Fibroblast of pulmonary artery (primary cell): ENCODE data around the gene FBXO36.
A peak's percentile ranks its signal among the peaks of the same experiment; 100 is the strongest.
"Not testable (repeated sequence)": the region's sequence is repeated elsewhere in the genome, so short reads cannot be mapped to it uniquely, and the experiment has no call there.

Source experiments
- DNase-seq: peaks from one replicate; pipeline ENCODE4 v3.0.0-alpha.2; 2010; ENCODE audit warnings: low read depth
- H3K4me3 ChIP-seq: replicated peaks from 2 replicates; pipeline ENCODE4 v1.5.1; 2011; ENCODE audit warnings: low read depth, mild to moderate bottlenecking, control low read depth, low read length, moderate library complexity
- CTCF ChIP-seq: IDR thresholded peaks from 2 replicates; pipeline ENCODE4 v1.5.1; 2011; ENCODE audit warnings: mild to moderate bottlenecking, control low read depth, low read length, inconsistent platforms; ENCODE audit errors: missing control alignments

Gene FBXO36

GRCh38 chr2:229921892-229922448 lies 333 bp upstream of the FBXO36 start, which contains the start of gene TRIP12:
Gene TRIP12, minus strand, starts transcription at chr2:229922009. Its CDS starts 41,930 bp downstream, at chr2:229880079.
- TF ChIP-seq CTCF, result no peak
- peak; percentile 98 for DNase-seq
- peak within 1 kb of the TSS; percentile 92 for H3K4me3 ChIP-seq

GRCh38 chr2:229924541-229924940 lies 2.2 kb downstream of the FBXO36 start:
- H3K4me3 ChIP-seq, DNase-seq: not testable (repeated sequence)

DNA sequence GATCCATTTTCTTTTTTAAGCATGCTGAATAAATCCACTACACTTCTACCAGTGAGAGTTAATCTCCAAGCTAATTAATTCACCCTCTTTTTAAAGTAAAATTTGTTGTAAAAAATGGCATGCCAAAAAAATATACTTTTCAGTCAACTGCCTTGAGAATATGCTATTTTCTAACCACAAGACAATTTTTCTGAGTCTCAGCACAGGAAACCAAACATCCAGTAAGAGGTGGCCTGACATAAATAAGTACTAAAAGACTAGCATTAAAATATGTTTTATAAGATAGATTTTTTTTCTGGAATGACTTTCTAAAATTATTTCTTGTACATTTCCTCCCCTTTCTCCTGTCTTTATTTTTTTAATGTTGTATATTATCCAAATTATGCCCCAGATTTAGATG lies 2.9 kb downstream of the FBXO36 start:
- DNase-seq, result no peak
- no peak overlapping the region for H3K4me3 ChIP-seq
- TF ChIP-seq CTCF, result no peak

GRCh38 chr2:229927817-229928321 lies 5.6 kb downstream of the FBXO36 start:
- no peak overlapping the region for H3K4me3 ChIP-seq
- TF ChIP-seq CTCF, result no peak
- DNase-seq, result peak; percentile 16

DNA sequence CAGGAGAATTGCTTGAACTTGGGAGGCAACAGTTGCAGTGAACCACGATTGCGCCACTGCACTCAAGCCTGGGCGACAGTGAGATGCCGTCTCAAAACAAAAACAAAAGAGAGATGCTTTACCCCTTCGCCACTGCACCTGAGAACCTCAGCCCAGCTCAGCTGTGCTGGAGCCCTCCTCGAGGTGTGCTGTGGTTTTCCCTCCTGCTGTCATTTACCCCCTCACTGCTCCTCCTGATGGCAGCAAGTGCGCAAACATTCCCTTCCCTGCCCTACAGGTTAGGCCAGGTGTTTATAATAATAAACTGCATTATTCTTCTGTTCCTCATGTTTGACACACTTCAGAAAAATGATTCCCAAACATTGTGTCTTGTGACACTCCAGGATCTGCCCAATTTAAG lies 8.4 kb downstream of the FBXO36 start:
- no peak overlapping the region for H3K4me3 ChIP-seq
- DNase-seq, result no peak
- TF ChIP-seq CTCF, result no peak

DNA sequence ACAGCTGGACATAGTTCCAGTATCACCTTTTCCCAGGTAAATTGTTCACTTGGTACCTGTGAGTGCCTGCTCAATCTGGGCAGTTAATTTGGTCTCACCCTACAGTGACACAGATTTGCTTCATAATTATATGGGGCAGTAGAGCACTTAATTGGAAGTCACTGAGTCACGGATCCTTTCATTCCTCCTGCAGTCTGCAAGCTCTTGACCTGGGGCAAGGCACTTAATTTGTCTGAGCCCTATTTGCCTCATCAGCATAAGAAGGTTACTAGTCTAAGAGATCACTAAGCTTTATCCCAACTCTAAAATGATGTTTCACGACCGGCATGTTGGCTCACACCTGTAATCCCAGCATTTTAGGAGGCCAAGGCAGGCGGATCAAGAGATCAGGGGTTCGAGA lies 8.9 kb downstream of the FBXO36 start:
- no peak for DNase-seq
- no peak for TF ChIP-seq CTCF
- H3K4me3 ChIP-seq, result no peak overlapping the region

DNA sequence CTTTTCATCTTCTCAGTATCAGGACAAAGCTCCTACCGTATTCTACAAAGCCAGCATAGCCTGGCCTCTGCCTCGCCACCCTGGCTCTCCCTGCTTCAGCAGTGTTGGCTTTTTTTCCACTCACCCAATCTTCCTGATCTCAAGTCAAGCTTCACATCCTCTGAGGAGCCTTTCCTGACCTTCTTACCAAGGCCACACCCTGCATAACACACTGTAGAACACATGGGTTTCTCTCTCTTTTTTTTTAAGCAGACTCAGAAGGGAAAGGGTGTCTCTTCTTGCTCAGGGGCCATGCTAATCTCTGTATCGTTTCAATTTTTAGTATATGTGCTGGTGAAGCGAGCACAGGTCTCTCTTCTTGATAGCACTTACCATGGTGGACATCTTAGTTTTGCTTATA lies 15.2 kb downstream of the FBXO36 start:
- no peak for TF ChIP-seq CTCF
- no peak for DNase-seq
- H3K4me3 ChIP-seq, result no peak overlapping the region
